GM18507 (cell line): ENCODE data around the gene ZNF385C.
"Not testable (repeated sequence)": the region's sequence is repeated elsewhere in the genome, so short reads cannot be mapped to it uniquely, and the experiment has no call there.

Source experiments
- DNase-seq: peaks from one replicate; pipeline ENCODE4 v3.0.0; 2011; ENCODE audit warnings: low read depth; ENCODE audit not compliant: insufficient read length; ENCODE audit errors: extremely low spot score
- FAIRE-seq: peaks from 2 replicates; lab custom pipeline; 2011; peaks lifted over from hg19 to GRCh38; lab: Jason Lieb, UNC

Gene ZNF385C

DNA sequence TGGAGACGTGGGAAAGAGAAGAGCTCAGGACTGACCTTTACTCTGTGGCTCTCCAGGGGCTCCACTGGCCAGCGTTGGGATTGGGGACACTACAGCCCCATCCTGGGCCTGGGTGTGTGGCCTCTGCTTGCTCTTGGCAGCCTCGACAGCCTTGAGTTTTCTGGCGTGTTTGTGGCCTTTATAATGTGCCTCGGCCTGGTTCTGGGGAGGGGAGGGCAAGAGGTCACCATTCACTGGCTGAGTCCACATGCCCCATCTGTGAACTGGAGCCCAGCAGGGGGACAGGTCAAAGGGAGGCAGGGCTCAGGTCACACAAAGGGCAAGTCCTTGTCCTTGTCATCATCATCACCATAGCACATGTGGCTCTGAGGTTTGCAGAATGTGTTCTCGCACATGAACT, 66.7 kb downstream of the ZNF385C start:
- DNase-seq, result no peak
- FAIRE-seq, result no peak

DNA sequence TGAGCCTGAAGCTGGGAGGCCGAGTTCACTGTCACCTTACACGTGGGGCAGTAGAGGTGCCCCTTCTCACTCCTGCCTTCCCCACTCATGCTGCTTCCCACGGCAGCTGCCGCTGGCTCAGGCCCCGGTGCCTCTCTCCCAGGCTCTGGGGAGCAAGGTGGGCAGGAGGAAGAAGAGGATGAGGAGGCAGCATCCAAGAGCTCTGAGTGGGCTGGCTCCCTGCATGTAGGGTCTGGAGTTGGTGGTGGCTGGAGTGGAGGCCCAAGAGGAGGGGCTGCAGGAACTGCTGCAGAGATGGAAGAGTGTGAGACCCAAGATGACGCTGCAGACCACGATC, 69.5 kb downstream of the ZNF385C start:
- DNase-seq, result no peak
- FAIRE-seq, result no peak

DNA sequence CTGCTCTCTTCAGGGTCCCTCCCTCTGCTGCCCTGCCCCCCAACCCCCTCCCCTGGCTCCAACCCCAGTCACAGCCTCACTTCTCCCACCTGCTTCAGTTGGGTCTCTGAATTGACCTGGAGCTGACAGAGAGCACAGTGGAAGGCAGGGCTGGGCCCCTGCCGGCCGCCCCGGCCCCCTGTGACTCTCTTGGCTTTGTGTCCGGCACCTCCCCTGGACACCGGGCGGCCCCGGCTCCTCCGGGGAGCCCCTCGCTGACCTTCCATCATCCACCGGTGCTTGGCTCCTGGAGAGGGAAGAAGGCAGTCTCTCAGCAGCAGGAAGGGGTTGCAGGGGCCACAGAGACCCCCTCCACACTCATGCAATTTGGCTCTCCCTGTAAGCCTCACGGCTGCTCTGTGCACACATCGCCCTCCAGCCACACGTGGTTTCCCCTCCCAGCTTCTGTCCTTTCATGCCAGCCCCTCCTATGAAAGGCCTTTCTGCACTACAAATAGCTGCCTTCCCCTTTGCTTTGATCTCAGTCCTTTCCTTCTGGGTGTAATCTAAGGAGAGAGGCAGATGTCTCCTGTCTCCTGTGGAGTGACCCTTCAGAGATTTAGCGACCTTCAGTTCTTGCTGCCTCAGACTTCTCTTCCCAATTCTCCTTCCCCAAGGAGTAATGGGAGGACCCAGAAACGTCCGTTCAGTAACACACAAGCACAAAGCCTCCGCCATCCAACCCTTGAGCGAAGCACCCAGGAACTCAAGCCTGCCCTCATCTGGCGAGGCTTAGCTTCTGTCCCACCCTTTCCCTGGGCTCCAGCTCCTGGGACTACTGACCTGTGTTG, 70.1 kb downstream of the ZNF385C start:
- no peak for DNase-seq
- no peak for FAIRE-seq

DNA sequence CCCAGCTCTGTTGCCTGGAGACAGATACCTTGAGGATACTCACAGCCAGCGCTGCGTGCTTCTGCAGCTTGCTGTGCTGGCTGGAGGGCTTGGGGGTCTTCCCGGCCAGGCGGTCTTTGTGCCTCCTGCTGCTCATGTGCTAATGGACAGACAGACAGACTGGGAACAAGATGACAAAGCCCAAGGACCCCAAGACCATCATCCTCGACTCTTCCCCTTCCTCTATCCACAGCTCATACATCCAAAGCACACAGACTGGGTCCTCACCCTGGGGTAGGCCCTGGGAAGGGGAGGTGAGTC, 70.7 kb downstream of the ZNF385C start:
- DNase-seq (no peak), FAIRE-seq (no peak)

DNA sequence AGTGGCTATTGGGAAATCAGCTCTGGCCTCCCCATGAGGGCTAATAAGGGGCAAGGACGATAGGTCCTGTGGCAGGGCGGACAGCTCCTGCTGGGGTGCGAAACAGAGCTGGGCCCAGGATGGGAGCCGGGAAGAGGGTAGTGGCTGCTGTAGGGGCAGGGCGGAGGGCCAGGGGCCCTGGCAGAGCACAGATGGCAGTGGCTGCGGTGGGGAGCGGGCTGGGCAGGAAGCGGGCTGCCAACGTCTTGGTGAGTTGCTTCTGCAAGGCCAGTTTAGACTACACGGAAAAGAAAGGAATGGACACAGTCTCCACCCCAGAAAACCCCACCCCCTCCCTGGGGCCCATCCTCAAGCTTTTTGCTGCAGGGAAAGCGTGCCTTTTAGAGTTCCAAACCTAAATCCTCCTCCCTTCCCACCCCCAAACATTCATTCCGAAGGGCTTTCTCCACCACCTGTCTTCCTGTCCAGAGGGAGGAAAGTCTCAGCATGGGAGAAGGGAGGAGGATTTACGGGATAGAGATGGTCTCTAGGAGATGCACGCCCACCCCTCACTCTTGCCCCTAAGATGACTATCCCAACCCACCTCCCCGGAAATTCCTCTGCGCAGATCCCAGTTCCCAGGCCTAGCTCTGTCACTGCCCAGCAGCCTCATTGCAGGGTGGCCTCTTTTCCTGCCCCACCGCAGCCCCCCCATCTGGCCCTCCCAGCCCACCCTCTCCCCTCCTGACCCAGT, 71.2 kb downstream of the ZNF385C start:
- no peak for FAIRE-seq
- no peak for DNase-seq

DNA sequence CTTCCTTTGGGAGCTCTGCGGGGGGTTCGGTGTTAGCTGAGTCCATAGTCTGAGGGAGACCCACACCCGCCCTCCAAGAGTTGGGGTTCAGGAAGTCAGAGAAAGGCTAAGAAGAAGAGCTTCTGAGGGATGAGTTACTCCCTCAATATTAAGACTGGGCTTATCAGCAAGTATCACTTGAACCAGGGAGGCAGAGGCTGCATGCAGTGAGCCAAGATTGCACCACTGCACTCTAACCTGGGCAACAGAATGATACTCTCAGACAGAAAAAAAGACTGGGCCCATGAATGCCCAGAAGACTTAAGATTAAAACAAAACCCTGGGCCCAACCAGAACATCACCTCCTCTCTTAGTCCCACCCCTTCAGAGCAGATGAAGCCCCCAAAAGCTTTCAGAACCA, 72.3 kb downstream of the ZNF385C start:
- DNase-seq (no peak), FAIRE-seq (no peak)

DNA sequence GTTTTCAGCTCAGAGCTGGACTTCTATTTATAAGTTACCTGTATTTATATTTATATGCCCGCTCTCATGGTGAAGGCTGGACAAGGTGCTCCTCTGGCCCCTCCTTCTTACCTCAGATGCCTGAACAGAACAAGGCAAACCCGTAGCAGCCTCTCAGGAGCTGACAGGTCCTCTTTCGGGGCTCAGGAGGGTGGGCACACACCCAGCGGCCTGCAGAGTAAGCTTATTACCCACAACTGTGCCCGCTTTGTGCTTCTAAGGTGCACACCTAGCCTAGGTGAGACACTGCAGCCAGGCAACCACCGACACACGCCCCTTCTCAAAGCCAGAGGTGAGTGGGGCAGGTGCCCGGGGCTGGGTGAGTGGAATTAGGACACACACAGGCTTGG, 73.1 kb downstream of the ZNF385C start:
- no peak for DNase-seq
- FAIRE-seq, result no peak

DNA sequence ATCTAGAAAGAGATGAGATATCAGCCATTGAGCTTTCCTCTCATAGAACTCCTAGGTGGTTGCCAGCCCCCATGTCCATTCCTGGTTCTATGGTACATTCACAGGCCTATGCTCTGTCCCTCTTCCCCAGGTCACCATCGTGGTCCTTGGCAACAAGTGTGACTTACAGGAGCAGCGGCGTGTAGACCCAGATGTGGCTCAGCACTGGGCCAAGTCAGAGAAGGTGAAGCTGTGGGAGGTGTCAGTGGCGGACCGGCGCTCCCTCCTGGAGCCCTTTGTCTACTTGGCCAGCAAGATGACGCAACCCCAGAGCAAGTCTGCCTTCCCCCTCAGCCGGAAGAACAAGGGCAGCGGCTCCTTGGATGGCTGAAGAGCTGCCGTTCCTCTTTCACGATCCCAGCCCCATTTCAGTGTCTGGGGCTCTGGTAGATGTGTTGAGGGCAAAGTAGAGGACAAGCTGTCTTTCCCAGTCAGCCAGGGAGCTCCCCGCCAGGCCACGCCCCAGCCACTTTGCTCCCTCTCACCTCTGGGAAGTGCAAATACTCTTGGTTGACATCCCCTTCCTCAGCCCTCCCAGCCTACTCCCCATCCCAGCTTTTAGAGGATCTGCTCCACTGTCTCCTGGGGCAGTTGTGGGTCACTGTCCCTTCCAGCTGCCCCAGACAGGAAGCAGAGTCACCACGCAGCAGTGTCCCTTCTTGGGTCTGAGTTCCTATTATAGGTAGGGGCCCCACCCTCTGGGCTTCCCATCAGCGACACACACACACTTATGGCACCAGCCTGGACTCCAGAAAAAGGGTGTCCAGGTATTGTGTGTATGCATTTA, 74.5 kb downstream of the ZNF385C start:
- no peak for DNase-seq
- no peak for FAIRE-seq

DNA sequence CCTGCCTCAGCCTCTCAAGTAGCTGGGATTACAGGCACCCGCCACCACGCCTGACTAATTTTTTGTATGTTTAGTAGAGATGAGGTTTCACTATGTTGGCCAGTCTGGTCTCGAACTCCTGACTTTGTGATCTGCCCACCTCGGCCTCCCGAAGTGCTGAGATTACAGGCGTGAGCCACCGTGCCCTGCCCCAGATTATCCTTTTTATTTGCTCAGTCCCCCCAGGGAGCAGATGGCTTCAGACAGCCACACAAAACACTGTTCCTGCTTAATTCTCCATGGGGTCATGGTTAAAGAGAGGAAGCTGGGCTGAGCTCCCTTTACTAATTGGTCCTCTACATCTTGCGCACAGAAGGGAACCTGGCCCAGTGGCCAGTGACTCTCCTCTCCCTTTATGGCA, 77.4 kb downstream of the ZNF385C start:
- DNase-seq, FAIRE-seq: not testable (repeated sequence)

DNA sequence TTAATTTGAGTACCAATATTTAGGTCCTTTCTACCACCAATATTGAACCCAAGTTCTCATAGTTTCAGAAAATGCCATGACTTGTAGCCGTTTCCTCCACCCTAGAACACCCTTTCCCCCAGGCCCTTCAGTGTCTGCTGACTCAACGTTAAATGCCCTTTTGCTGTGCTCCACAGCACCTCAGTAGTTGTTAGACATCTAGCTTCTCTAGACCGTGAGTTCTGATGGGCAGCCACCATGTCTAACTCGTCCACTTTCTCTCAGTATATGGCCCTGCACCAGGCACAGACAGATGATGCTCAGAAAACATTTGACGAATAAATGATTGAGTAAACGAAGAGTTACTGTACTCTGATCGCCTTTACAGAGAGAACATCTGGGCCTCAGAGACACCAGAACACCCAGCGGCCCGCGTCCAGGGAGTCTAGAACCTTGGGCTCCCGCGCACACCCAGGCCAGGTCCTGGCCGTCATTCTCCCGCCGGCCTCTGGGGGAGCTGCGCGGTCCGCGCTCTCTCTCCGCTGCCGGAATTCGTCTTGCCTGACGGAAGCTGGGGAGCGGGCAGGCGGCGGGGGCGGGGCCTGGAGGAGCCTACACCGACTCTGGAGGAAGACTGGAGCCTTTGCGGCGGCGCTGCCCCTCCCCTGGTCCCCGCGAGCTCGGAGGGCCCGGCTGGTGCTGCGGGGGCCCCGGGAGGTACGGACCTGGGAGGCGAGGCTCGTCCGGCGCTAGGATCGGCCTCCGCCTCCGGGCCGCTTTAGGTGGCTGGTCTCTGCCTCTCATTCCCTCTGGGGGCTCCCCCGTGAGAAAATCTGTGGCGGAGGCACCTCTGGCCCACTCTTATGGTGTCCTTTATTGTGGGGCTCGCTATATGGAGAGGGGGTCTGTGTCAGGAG, 78.5 kb downstream of the ZNF385C start, which contains the start of gene NKIRAS2:
Gene NKIRAS2 (plus strand): TSS at position 582 of the 896 bp plus-strand sequence. CDS start 1,488 bp downstream, outside the sequence.
- DNase-seq (peak; percentile 90), FAIRE-seq (peak; percentile 72)

DNA sequence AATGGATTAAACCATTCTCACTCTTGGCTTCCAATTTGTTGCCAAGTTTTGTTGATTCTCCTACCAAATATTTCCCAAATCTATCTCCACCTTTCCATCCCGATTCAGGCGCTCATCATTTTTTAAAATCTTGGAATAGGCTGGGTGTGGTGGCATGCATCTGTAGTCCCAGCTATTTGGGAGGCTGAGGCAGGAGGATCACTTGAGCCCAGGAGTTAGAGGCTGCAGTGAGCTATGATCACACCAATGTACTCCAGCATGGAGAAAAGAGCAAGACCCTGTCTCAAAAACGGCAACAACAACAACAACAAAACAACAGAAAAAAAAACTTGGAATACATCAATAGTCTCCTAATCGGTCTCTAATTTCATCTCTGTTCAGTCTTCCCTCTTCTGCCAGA, 79.3 kb downstream of the ZNF385C start:
- no peak for FAIRE-seq
- no peak for DNase-seq

DNA sequence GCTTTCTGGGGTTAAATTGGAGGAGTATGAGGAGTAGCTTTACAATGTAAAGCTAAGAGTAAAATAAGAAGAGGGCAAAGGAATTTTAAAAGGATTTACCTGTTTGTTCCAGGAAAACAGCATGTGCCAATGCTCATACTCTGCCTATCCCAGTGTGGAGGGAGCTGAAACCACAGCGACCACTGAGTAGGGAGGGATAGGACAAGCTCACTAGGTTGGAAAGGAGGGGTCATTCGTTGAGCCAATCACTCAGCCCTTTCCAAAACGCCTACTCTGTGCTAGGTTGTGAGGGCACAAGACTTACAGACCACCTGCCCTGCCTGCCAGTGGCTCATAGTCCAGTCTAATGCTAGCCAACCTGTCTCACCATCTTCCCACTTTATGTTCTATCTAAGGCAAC, 79.9 kb downstream of the ZNF385C start:
- FAIRE-seq, result no peak
- no peak for DNase-seq

DNA sequence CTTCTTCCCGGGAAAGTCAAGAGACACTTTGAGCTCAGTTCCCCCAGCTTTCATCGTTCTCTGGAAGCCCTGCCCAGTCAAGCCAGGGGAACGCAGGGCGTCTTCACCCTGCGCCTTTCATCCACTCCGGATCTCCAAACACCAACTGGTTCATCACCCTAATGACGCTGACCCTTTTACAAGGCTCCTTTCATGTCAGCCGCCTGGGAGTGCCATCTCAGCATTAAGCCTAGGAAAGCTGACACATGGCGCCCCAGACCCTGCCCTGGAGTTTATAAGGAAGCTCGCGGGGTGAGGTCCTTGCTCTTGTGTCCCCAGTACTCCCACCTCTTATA, 80.4 kb downstream of the ZNF385C start:
- DNase-seq, result no peak
- no peak for FAIRE-seq

DNA sequence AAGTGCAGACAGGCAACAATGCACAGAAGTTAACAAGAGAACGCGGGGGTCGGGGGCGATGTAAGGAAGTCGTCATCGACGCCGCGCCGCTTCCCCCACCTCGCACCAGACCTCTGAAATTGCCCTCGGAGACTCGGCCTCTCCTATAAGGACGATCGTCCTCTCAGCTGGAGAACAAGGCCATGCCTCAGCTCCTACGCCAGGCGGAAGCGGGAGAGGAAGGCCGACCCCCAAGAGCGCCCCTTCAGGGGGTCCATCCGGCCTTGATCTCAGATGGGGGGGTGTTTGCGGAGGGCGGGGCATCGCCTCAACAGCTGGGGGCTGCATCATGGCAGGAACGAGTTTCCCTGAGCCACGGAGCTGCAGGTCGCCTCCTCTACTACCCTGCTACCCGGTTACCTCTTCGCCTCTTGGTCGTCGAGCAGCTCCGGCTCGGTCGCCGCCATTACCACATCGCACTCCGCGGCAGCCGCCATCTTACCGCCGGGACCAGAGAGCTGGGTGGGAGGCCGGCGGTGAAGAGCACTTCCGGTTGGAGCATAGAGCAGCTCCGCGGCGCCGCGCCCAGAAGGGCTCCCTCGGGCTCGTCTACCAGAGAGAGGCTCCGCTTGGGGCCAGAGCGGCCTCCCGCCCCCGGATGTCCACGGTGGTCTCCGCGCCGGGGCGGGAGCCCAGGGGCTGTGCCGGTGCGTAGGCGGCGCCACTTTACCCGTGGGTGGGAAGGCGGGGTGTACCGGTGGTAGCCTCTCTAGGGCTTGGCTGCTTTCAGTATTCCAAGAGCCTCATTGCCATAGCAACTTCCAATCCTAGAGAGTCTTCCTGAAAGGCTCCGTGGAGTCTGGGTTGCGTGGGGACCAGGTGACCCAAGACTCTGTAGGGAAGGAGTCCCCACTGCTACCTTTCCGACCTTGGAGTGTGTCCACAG, 81.1 kb downstream of the ZNF385C start, which contains the start of gene DNAJC7:
Gene DNAJC7 (minus strand): TSS at position 499 of the 925 bp plus-strand sequence. CDS start 23 bp downstream, at position 476.
- FAIRE-seq (peak; percentile 86), DNase-seq (peak; percentile 91)

DNA sequence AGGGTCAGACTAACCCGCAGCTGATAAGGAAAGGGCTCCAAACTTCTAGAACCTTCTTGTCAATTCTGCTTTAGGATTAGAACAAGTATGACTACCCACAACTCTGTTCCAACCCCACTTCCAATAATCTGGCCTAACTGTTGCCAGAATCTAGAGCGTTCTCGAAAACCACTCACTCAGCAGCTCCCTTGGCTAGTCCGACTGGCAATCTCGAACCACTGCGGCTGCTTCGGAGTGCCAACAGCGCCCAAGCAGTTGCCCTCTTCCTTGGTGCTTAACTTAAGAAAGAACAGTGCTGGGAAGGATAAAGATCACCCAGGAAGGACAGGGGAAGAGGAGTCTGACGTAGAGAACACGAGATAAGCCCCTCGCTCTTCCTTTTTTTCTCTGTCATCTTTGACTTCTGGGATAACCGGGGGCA, 81.9 kb downstream of the ZNF385C start:
- FAIRE-seq (no peak), DNase-seq (no peak)

DNA sequence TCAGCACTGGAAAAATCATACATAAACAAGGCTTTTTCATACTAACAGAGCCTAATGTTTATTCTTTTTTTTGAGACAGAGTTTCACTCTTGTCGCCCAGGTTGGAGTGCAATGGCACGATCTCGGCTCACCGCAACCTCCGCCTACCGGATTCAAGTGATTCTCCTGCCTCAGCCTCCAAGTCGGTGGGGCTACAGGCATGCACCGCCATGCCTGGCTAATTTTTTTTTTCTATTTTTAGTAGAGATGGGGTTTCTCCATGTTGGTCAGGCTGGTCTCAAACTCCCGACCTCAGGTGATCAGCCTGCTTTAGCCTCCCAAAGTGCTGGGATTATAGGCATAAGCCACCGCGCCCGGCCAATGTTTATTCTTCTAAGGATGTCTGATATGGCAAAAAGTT, 84.5 kb downstream of the ZNF385C start:
- not testable (repeated sequence) for FAIRE-seq, DNase-seq

DNA sequence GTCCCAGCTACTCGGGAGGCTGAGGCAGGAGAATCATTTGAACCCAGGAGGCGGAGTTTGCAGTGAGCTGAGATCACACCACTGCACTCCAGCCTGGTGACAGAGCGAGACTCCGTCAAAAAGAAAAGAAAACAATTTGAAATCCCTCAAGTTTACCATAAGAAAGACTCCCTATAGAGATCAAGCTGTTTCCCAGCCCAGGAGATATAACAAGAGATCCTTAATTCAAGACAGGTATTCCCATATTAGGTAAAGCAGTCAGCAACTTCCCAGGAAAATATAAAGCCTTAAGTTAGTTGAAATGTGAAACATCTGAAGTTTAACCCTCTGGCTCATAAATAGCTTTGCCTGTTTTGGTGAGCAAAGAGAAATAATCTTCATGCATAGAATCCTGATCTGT, 85.9 kb downstream of the ZNF385C start:
- DNase-seq, FAIRE-seq: not testable (repeated sequence)

DNA sequence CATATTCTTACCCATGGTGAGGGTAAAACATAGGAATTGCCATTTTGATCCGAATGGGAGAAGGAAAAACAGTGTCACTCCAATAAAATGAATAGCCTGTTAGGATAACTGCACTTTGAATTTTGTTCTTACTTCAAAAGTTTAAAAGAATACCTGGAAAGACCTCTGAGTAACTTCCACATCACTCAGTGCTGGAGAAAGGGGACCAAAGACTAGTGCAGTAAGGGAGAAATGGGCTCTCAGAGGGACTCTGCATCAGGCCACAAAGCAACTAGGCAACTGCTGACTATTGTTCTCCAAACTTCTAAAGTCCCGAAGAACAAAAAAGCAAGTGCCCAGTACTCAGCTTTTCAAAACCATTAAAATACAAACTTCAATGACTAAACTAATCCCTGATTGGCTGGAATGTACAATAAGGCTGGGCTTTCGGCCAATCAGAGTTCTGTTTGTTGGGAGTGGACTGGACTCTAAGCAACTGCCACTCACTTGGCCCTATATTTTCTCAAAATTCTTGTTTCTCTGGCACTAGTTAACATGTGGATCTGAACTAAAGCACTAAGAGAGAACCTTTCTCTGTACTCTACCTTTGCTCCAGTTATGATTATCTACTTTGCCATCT, 87.3 kb downstream of the ZNF385C start:
- FAIRE-seq (no peak), DNase-seq (no peak)
